ENCODE data around the gene MYLIP. TPM values are rescaled to one million over a fixed set of nuclear protein-coding genes. Genes with fewer than 3 reads are reported as not detected.

MYLIP gene
- total and polyA plus RNA-seq, 9 donors: 39.4 to 46.1 (median 43.5) TPM

DNA sequence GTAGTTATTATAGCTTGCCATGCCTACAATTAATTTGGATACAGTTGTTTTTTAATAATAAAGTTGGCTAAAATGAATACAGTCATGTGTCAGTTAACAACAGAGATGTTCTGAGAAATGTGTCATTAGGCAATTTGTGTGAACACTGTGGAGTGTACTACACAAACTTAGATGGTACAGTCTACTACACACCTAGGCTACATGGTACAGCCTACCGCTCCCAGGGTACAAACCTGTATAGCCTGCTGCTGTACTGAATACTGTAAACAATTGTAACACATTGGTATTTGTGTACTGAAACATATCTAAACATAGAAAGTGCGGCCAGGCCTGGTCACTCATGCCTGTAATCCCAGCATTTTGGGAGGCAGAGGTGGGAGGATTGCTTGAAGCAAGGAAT, 50.2 kb downstream of the MYLIP start:
- WGBS (ENCODE audit: insufficient coverage): no CpG with 5 or more reads among the region's 2 CpGs
- Histone ChIP-seq H3K4me1 (ENCODE audit: control insufficient read depth, insufficient read depth, low read length) (no peaks in the 10 kb centered on the region), H3K27ac (ENCODE audit: low read length) (no peak overlapping the region)

DNA sequence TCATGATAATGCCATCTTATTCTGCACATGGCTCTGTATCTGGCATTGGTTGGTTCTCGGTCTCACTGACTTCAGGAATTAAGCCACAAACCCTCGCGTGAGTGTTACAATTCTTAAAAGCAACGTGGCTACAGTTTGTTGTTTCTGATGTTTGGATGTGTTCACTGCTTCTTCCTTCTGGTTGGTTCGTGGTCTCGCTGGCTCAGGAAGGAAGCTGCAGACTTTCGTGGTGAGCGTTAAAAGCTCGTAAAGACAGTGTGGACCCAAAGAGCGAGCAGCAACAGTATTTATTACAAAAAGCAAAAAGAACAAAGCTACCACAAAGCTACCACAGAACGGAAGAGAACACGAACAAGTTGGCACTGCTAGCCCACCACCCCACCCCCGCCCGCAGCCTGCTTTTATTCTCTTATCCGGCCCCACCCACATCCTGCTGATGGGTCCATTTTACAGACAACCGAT, 51.1 kb downstream of the MYLIP start:
- no peak overlapping the region for H3K27ac ChIP-seq (ENCODE audit: low read length)
- no peaks in the 10 kb centered on the region for H3K27me3 ChIP-seq (ENCODE audit: control insufficient read depth, insufficient read depth, low read length)
- no peaks in the 10 kb centered on the region for H3K36me3 ChIP-seq (ENCODE audit: control insufficient read depth, insufficient read depth, low read length)
- no peak overlapping the region for H3K4me3 ChIP-seq (ENCODE audit: low read length)
- H3K9me3 ChIP-seq (replicated peaks; ENCODE audit: control insufficient read depth, low read depth, low read length): no peaks in the 10 kb centered on the region
- H3K4me1 ChIP-seq (ENCODE audit: control insufficient read depth, insufficient read depth, low read length): no peaks in the 10 kb centered on the region
- WGBS (ENCODE audit: insufficient coverage): 67% methylated on average over 4 of the region's 16 CpGs
- DNase-seq: no peak

More for the DNA sequence above, 50.2 kb downstream of the MYLIP start:
- DNase-seq: no peak
- no peak overlapping the region for H3K4me3 ChIP-seq (ENCODE audit: low read length)
- H3K27me3 ChIP-seq (ENCODE audit: control insufficient read depth, insufficient read depth, low read length): no peaks in the 10 kb centered on the region
- H3K36me3 ChIP-seq (ENCODE audit: control insufficient read depth, insufficient read depth, low read length): no peaks in the 10 kb centered on the region
- H3K9me3 ChIP-seq (replicated peaks; ENCODE audit: control insufficient read depth, low read depth, low read length): no peaks in the 10 kb centered on the region

DNA sequence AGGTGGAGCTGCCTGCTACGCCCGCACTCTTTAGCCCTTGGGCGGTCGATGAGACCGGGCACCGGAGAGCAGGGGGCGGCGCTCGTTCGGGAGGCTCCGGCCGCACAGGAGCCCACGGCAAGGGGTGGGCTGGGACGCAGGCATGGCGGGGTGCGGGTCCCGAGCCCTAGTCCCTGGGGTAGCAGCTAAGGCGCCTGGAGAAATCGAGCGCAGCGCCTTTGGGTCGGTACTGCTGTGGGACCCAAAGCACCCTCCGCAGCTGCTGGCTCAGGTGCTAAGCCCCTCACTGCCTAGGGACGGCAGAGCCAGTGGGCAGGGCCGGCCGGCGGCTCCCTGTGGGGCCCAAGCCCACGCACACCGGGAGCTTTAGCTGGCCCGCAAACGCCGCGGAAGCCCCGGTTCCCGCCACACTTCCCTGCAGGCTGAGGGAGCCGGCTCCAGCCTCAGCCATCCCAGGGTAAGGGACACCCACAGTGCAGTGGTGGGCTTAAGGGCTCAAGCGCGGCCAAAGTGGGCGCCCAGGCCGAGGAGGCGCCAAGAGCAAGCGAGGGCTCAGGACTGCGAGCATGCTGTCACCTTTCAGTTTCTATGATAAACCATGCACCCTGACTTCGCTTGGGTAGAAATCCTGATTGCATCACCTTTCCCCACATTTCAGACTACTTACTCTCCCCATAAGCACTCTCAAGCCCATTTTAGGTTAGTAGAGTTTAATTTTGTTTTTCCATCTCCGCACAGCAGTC, 52.0 kb downstream of the MYLIP start:
- no peaks in the 10 kb centered on the region for H3K36me3 ChIP-seq (ENCODE audit: control insufficient read depth, insufficient read depth, low read length)
- no peaks in the 10 kb centered on the region for H3K9me3 ChIP-seq (replicated peaks; ENCODE audit: control insufficient read depth, low read depth, low read length)
- H3K27me3 ChIP-seq (ENCODE audit: control insufficient read depth, insufficient read depth, low read length): no peaks in the 10 kb centered on the region
- DNase-seq: no peak
- H3K27ac ChIP-seq (ENCODE audit: low read length): no peak overlapping the region
- no peaks in the 10 kb centered on the region for H3K4me1 ChIP-seq (ENCODE audit: control insufficient read depth, insufficient read depth, low read length)
- 85% methylated on average over 36 of the region's 45 CpGs for WGBS (ENCODE audit: insufficient coverage)
- no peak overlapping the region for H3K4me3 ChIP-seq (ENCODE audit: low read length)

DNA sequence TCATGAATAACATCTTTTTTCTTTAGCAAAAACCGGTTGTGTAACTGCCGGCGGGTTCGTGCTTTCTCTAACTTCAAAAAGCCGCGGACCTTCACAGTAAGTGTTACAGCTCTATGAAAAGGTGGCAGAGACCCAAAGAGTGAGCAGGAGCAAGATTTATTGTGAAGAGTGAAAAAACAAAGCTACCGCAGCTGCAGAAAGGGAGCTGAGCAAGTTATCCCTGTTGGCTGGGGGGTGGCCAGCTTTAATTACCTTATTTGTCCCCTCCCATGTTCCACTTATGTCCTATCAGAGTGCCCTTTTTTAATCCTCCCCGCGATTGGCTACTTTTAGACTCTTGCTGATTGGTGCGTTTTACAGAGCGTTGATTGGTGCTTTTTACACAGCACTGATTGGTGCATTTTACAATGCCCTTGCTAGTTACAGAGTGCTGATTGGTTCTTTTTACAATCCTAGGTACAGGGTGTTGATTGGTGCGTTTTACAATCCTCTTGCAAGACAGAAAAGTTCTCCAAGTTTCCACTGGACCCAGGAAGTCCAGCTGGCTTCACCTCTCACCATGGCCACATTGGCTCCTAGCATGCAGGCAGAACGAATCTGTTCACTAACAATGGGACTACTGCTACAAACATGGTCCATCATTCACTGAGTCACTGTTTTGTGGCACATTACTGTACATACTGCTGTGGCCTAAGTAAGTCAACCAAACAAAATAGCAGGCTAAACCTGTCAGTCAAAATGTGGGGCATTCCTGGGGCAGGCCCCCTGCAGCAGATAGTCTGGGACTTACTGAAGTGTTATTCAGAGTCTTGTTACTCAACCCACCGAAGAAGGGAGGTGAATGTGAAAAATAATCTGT, 52.8 kb downstream of the MYLIP start:
- H3K4me3 ChIP-seq (ENCODE audit: low read length): no peak overlapping the region
- no peaks in the 10 kb centered on the region for H3K9me3 ChIP-seq (replicated peaks; ENCODE audit: control insufficient read depth, low read depth, low read length)
- H3K27me3 ChIP-seq (ENCODE audit: control insufficient read depth, insufficient read depth, low read length): no peaks in the 10 kb centered on the region
- H3K36me3 ChIP-seq (ENCODE audit: control insufficient read depth, insufficient read depth, low read length): no peaks in the 10 kb centered on the region
- DNase-seq: peak; percentile 48
- no peaks in the 10 kb centered on the region for H3K4me1 ChIP-seq (ENCODE audit: control insufficient read depth, insufficient read depth, low read length)
- H3K27ac ChIP-seq (ENCODE audit: low read length): peak overlapping the region; percentile 70
- 100% methylated on average over 2 of the region's 14 CpGs for WGBS (ENCODE audit: insufficient coverage)

DNA sequence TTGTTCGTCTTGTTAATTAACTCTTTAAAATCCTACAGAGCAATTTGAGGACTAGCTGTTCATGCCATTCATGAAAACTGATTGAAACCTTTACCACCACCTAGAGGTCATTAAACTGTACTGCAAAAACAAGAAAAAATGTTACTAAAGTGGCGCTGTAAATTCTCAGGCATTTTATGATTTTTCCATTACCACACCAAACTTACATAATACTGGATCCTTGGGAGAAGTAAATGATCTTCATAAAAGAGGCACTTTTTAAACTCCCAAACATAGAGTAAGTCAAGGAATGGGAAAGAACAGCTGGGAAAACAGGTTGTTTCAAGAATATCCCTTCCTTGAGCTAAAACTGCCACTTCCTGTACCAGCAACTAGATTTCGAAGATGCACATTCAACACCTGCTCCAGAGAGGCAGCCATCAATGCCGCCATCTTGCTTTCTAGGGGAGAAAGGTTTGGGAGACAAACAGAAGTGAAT, 54.3 kb downstream of the MYLIP start:
- WGBS (ENCODE audit: insufficient coverage): 20% methylated on average over 1 of the region's 4 CpGs

DNA sequence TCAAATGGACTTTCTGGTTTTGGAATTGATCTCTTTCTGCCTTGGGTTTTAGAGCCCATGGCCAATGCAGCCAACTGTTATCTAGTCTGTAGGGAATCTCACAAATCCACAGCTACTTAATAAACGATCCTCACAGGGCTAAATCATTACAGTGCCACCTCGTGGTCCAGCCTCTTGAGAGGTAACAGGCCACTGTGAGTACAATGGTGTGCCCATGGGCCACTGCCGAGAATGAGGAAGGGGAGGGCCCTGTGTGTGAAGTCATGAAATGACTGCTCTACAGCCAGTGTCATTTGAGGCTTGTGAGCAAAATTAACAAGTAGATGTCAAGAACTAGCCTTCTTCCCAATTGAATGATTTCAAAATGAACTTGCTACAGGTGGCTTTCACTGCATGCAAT, 55.2 kb downstream of the MYLIP start:
- no peaks in the 10 kb centered on the region for H3K9me3 ChIP-seq (replicated peaks; ENCODE audit: control insufficient read depth, low read depth, low read length)
- DNase-seq: no peak

More for the DNA sequence above, 54.3 kb downstream of the MYLIP start:
- H3K4me1 ChIP-seq (ENCODE audit: control insufficient read depth, insufficient read depth, low read length): no peaks in the 10 kb centered on the region
- H3K27me3 ChIP-seq (ENCODE audit: control insufficient read depth, insufficient read depth, low read length): no peaks in the 10 kb centered on the region
- H3K36me3 ChIP-seq (ENCODE audit: control insufficient read depth, insufficient read depth, low read length): no peaks in the 10 kb centered on the region
- H3K9me3 ChIP-seq (replicated peaks; ENCODE audit: control insufficient read depth, low read depth, low read length): no peaks in the 10 kb centered on the region
- DNase-seq: peak; percentile 92
- no peak overlapping the region for H3K4me3 ChIP-seq (ENCODE audit: low read length)
- peak overlapping the region; percentile 64 for H3K27ac ChIP-seq (ENCODE audit: low read length)

DNA sequence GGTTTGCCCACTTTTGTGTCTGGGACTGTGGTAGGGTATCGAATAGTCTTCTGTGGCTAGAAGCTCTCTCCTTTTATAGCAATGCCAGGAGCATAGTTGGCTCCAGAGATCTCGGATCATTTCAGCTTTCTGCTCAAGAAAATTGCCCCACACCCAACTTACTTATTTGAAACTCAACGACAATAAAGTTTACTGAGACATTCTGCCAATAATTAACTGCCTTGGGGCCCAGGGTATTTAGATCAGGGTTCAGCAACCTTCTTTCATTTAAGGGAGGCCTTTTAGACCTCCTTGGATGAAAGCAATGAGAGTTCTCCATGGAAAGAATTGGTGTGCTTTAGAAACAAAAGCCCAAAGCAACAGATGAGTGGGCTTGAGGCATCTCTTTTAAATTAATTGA, 55.7 kb downstream of the MYLIP start:
- WGBS (ENCODE audit: insufficient coverage): 100% methylated on average over 1 of the region's 3 CpGs
- H3K9me3 ChIP-seq (replicated peaks; ENCODE audit: control insufficient read depth, low read depth, low read length): no peaks in the 10 kb centered on the region
- no peaks in the 10 kb centered on the region for H3K36me3 ChIP-seq (ENCODE audit: control insufficient read depth, insufficient read depth, low read length)
- no peak for DNase-seq
- H3K27me3 ChIP-seq (ENCODE audit: control insufficient read depth, insufficient read depth, low read length): no peaks in the 10 kb centered on the region
- H3K27ac ChIP-seq (ENCODE audit: low read length): no peak overlapping the region
- H3K4me1 ChIP-seq (ENCODE audit: control insufficient read depth, insufficient read depth, low read length): no peaks in the 10 kb centered on the region
- H3K4me3 ChIP-seq (ENCODE audit: low read length): no peak overlapping the region

More for the DNA sequence above, 55.2 kb downstream of the MYLIP start:
- no peaks in the 10 kb centered on the region for H3K4me1 ChIP-seq (ENCODE audit: control insufficient read depth, insufficient read depth, low read length)
- WGBS (ENCODE audit: insufficient coverage): no CpG with 5 or more reads among the region's 3 CpGs
- H3K27ac ChIP-seq (ENCODE audit: low read length): no peak overlapping the region
- H3K27me3 ChIP-seq (ENCODE audit: control insufficient read depth, insufficient read depth, low read length): no peaks in the 10 kb centered on the region
- H3K4me3 ChIP-seq (ENCODE audit: low read length): no peak overlapping the region
- no peaks in the 10 kb centered on the region for H3K36me3 ChIP-seq (ENCODE audit: control insufficient read depth, insufficient read depth, low read length)

DNA sequence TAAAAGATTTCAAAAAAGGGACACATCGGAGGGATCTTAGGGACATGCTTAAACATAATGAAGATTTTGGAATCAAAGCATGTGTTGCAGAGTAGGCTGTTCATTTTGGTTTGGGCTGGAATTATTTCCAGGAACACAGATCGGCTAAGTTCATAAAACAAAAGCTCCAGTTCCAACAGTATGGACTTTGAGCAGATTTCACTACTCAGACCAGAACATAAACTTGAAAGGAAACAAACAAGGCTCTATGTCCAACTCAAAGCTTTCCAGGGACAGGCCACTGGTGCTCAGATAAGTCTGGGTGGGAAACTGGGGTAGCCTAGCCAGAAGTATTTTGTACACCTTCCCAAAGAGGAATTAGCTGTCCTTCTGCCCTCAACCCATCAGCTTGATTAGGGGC, 58.3 kb downstream of the MYLIP start:
- no peaks in the 10 kb centered on the region for H3K9me3 ChIP-seq (replicated peaks; ENCODE audit: control insufficient read depth, low read depth, low read length)
- no peaks in the 10 kb centered on the region for H3K36me3 ChIP-seq (ENCODE audit: control insufficient read depth, insufficient read depth, low read length)
- H3K27ac ChIP-seq (ENCODE audit: low read length): no peak overlapping the region
- no peak overlapping the region for H3K4me3 ChIP-seq (ENCODE audit: low read length)
- H3K4me1 ChIP-seq (ENCODE audit: control insufficient read depth, insufficient read depth, low read length): no peaks in the 10 kb centered on the region
- H3K27me3 ChIP-seq (ENCODE audit: control insufficient read depth, insufficient read depth, low read length): no peaks in the 10 kb centered on the region
- DNase-seq: no peak
- 100% methylated on average over 1 of the region's 2 CpGs for WGBS (ENCODE audit: insufficient coverage)

DNA sequence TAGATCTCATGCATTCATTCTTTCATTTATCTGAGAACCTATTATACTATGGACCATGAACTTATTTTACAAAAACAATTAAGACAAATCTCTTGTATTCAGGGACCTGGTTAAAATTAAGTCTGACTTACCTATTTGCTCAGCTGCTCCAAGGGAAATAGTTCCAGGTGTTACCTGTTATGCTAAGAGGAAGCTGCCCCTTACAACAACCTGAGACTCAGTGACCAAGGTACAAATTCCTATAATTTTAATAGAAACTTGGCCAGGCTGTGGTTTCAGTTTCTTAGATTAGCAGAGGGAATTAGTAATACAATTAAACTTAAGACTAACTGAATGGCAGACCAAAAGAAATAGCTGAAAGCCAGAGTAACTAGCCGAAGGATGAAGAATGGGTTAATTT, 61.3 kb downstream of the MYLIP start:
- Histone ChIP-seq H3K27ac (ENCODE audit: low read length) (no peak overlapping the region), H3K4me1 (ENCODE audit: control insufficient read depth, insufficient read depth, low read length) (no peaks in the 10 kb centered on the region), H3K27me3 (ENCODE audit: control insufficient read depth, insufficient read depth, low read length) (no peaks in the 10 kb centered on the region), H3K4me3 (ENCODE audit: low read length) (no peak overlapping the region), H3K9me3 (replicated peaks; ENCODE audit: control insufficient read depth, low read depth, low read length) (no peaks in the 10 kb centered on the region), H3K36me3 (ENCODE audit: control insufficient read depth, insufficient read depth, low read length) (no peaks in the 10 kb centered on the region)
- no CpG with 5 or more reads among the region's 1 CpG for WGBS (ENCODE audit: insufficient coverage)
- DNase-seq: no peak

DNA sequence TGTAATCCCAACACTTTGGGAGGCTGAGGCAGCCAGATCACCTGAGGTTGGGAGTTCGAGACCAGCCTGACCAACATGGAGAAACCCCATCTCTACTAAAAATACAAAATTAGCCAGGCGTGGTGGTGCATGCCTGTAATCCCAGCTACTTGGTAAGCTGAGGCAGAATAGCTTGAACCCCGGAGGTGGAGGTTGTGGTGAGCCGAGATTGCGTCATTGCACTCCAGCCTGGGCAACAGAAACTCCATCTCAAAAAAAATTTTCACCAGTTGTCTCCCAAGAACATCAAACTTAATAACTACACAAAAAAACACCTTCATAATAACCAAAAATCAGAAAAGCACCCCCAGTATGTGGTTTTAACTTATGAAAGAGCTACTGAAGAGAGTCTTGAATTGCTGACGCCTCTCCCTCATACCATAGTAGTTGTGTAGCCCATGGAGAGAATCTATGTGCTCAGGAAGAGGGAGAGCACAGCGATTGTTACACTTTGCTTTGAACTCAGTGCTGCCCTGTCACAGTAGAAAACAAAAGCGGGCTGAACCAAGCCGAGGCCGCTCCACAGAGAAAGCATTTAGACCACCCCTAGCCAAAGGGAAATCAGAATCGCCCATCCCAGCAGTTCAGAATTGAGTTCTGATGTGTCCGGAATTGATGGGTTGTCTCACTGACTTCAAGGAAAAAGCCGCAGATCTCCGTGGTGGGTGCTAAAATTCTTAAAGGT, 67.5 kb downstream of the MYLIP start:
- no peak for DNase-seq
- WGBS (ENCODE audit: insufficient coverage): 90% methylated on average over 4 of the region's 14 CpGs
- peaks cover 2% of the 10 kb centered on the region for H3K27me3 ChIP-seq (ENCODE audit: control insufficient read depth, insufficient read depth, low read length)
- no peak overlapping the region for H3K4me3 ChIP-seq (ENCODE audit: low read length)
- peaks cover 15% of the 10 kb centered on the region for H3K4me1 ChIP-seq (ENCODE audit: control insufficient read depth, insufficient read depth, low read length)
- no peak overlapping the region for H3K27ac ChIP-seq (ENCODE audit: low read length)
- H3K9me3 ChIP-seq (replicated peaks; ENCODE audit: control insufficient read depth, low read depth, low read length): no peaks in the 10 kb centered on the region
- no peaks in the 10 kb centered on the region for H3K36me3 ChIP-seq (ENCODE audit: control insufficient read depth, insufficient read depth, low read length)
